ENCODE measurements around the gene EME1.

EME1 gene

DNA sequence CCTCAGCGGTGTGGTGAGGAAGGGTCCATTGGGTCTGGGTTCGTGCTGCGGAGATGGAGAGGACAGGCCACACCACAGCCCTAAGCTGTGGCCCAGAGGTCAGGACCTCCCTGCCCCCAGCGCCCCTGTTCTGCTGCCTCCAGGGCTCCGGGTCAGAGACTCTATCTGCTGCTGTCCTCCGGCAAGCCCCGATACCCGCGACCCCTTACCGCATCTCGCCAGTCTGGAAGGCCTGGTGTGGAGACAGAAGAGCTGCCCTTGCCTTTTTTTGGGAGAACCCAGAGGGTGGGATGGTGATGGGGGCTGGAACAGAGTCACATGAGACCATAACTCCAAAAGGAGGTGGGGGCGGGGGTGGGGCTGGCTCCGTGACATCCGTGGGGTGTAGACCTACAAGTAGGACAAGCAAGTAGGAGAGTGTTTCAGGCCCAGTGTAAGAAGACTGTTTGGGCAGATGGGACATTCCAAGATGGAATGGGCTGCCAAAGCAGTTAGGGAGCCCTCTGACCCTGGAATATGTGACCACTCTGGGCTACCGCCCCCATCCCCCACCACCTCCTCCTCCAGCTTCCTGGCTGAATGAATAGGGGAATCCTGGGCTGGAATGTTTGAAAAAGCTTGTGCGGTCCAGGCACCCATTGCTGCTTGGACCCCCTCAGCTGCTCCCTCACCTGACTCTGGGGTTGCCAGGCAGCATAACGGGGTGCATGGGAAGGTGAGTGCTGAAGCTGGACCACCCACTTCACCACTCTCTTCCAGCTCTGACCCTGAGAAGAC lies 25.7 kb upstream of the EME1 start:
- DNase-seq (ENCODE audit: low read depth in 2 of 2, low spot score in 1 of 2), result no peak

DNA sequence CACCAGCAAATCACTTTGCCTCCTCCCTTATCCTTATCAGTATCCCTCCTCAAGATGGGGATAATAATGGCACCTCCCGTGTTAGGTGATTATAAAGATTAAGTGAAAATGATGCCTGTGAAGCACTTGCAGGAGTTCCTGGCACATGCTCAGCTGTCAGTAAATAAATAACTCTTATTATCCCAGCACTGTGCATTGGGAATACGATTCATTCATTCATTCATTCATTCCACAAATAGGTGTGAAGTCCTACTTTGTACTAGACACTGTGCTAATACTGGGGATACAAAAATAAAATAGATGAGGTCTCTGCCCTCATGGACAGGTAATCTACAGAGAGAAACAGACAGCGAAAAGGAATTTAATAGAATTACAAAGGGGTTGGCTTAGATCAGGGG lies 25.1 kb upstream of the EME1 start:
- DNase-seq (ENCODE audit: low read depth in 2 of 2, low spot score in 1 of 2), result no peak

DNA sequence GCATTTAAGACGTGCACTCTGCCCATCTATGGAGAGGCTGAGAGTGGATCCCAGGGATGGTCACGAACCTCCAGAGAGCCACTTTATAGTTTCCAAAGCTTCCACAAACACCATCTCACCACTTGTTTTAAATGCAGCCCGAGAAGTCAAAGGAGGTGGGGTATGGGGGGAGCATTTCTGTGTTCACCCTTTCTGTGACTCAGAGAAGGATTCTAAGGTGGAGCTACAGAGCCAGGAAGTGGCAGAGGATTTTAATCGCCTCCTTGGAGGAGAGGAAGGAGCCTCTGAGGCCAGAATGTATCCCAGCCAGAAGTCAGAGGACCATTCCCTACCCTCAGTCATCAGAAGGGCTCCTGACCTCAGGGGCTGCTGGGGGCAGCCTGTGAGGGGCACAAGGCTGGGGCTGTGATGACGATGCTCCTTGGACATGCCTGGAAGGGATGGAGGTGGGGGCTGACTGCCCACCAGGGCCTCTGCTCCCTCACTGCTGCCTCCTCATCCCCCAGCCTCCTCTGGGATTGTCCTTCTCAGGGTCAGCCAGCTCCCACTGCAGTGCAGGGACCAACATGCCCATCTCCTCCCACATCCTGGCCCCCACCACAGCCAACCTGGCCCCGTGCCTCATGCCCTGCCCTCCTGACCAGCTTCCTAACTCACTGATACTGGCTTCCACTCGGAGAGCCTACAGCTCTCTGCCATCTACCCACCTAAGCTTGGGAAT lies 24.3 kb upstream of the EME1 start:
- no peak for DNase-seq (ENCODE audit: low read depth in 2 of 2, low spot score in 1 of 2)

DNA sequence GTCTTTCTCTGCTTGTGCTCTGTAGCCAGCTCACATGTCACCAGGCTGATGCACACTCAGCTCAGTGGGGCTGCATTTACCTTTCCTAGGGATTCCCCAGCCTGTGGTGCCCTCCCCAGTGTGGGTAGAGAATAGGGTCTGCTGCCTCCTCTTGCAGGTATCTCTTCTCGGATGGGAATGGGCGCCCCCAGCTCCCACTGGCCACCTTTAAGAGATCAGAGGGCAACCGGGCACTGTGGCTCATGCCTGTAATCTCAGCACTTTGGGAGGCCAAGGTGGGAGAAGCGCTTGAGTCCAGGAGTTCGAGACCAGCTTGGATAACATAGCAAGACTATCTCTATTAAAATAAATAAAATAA lies 23.8 kb upstream of the EME1 start:
- no peak for DNase-seq (ENCODE audit: low read depth in 2 of 2, low spot score in 1 of 2)

DNA sequence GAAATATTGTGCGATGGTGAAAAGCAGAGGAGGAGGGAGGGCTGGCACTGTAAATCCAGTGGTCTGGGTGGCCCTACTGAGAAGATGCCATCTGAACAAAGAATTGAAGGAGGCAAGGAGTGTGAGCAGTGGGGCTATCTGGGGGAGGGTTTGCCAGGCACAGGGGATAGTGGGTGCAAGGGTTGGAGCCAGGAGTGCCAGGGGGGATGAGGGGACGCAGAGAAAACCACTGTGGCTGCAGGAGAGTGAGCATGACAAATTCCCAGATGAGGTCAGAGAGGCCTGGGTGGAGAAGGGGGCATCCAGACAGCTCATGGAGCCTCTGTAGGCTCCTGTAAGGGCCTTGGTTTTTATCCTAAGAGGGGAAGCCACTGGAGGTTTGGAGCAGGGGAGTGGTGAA lies 22.3 kb upstream of the EME1 start:
- no peak for DNase-seq (ENCODE audit: low read depth in 2 of 2, low spot score in 1 of 2)

DNA sequence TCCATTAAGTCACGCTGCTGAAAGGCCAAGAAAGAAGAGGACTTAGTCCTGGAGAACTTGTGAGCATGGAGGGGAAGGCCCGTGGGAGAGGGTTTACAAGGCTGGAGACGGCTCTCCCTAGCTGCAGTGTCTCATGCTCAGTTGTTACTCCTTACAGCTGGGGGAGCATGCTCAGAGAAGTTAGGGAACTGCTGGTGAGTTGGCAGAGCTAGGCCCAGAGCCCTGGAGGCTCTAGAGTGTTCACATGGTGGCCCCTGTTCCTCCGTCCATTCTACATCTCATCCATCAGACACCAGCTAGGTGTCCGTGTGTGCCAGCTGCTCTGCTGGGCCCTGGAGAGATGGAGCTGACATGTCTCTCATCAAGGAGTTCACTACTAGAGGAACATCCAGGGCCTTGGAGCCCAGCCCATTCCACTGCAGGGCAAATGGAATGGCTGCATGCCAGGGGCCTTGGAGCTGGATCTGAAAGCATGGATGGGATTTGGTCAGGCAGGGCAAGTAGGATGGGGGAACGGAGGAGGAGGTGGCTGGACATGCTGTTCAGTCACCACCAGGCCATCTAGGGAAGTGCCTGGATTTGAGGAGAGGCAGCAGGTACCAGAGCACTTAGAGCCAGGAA lies 20.8 kb upstream of the EME1 start:
- DNase-seq (ENCODE audit: low read depth in 2 of 2, low spot score in 1 of 2), result no peak

DNA sequence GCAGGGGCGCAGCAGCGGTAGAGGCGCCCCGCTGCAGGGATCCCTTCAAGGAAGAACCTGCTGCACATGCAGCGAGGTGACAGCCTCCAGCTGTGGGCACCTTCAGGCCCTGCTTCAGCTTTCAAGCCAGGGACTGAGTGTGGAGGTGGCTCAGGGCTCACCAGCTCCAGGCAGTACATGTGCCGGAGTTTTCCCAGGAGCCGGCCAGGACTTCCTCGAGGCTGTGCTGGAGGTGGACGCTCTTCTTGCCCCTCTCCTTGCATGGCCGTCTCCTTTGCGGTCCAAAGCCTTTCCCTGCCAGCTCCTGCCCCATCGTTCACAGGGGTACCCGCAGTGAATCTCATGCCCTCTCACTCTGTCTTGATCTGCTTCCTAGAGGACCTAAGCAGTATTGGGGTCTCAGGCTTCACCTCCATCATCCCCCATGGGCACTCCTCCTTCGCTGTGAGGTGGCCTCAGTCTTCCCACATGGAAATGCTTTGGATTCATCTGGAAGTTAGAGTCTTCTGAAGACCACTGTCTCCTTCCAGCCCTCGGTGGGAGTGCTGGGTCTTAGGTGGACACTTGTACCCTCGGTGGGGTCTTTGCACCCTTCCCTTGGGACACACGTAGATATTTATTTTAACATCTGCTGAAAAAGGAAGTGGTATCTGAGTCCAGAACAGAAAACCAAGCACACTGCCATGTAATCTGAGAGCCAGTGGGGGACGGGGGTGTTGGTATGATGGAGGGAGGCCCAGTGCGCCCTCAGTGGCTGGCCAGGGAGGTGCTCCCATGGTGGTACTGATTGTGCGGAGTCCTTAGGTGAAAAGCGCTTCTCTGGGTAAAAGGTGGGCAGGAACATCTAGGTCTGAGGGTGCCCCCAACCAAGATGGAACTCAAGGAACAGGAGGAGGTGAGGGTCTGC lies 20.1 kb upstream of the EME1 start:
- no peak for DNase-seq (ENCODE audit: low read depth in 2 of 2, low spot score in 1 of 2)

DNA sequence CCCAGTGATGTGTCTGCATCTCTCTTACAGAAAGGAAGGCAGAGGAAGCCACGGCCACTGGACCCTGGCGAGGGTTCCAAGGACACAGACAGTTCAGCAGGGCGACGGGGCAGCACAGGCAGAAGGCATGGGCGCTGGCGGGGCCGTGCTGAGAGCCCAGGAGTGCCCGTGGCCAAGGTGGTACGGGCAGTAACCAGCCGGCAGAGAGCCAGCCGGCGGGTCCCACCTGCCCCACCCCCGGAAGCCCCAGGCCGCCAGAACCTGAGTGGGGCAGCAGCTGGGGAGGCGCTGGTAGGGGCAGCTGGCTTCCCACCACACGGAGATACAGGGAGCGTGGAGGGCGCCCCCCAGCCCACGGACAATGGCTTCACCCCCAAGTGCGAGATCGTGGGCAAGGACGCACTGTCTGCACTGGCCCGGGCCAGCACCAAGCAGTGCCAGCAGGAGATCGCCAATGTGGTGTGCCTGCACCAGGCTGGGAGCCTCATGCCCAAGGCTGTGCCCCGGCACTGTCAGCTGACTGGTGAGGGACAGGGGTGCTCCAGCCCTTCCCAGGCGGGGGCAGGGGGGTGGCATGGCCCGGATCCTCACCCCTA lies 19.3 kb upstream of the EME1 start:
- DNase-seq (ENCODE audit: low read depth in 2 of 2, low spot score in 1 of 2), result no peak

DNA sequence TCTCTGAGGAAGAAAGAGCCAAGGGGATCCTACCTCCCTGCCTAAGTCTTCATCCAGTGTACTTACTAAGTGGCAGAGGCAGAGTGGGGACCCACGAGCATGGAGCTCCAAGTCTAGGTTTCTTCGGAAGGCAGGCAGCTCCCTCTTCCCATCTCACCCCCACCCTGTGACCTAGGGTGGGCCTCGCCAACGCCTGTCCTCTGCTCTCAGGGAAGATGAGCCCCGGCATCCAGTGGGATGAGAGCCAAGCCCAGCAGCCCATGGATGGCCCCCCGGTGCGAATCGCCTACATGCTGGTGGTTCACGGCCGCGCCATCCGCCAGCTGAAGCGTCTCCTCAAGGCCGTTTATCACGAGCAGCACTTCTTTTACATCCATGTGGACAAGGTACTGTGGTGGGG lies 18.8 kb upstream of the EME1 start:
- DNase-seq (ENCODE audit: low read depth in 2 of 2, low spot score in 1 of 2), result no peak

DNA sequence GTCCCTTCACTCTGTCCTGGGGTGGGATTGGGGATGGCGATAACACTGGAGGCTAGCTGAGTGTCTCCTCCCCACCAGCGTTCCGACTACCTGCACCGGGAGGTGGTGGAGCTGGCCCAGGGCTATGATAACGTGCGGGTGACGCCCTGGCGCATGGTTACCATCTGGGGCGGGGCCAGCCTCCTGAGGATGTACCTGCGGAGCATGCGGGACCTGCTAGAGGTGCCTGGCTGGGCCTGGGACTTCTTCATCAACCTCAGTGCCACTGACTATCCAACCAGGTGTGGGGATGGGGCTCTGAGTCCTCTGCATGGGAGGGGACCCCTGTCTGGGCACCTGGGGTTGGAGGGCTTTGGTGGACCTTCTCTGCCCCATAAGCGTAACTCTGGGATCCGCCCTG lies 18.3 kb upstream of the EME1 start:
- DNase-seq (ENCODE audit: low read depth in 2 of 2, low spot score in 1 of 2), result no peak

DNA sequence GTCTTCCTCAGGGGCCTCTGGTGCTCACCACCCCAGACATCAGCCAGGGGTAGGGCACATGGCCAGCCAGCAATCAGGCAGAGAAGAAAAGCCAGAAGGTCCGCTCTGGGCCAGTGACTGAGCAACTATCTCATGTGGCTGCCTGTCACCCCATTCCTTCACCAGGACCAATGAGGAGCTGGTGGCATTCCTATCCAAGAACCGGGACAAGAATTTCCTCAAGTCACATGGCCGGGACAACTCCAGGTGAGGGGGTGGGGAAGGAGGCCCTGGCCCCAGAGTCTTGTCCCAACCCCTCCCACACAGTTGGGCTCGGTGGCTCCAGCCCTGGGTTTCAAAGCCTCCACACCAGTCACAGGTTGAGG lies 17.7 kb upstream of the EME1 start:
- DNase-seq (ENCODE audit: low read depth in 2 of 2, low spot score in 1 of 2), result no peak

DNA sequence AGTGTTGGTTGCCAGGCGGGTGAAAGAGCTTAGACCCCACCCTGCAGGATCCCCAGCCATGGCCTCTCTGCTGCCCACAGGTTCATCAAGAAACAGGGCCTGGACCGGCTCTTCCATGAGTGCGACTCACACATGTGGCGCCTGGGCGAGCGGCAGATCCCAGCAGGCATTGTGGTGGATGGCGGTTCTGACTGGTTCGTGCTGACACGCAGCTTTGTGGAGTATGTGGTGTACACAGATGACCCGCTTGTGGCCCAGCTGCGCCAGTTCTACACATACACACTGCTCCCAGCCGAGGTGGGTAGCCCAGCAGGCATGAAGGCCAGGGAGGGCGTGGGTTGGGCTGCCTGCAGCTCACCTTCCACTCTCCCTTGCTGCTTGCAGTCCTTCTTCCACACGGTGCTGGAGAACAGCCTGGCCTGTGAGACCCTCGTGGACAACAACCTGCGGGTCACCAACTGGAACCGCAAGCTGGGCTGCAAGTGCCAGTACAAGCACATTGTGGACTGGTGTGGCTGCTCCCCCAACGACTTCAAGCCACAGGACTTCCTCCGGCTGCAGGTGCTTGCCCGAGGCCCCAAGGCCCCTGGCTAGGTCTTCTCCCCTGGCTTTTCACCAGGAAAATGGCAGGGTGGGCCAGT lies 17.2 kb upstream of the EME1 start:
- no peak for DNase-seq (ENCODE audit: low read depth in 2 of 2, low spot score in 1 of 2)

DNA sequence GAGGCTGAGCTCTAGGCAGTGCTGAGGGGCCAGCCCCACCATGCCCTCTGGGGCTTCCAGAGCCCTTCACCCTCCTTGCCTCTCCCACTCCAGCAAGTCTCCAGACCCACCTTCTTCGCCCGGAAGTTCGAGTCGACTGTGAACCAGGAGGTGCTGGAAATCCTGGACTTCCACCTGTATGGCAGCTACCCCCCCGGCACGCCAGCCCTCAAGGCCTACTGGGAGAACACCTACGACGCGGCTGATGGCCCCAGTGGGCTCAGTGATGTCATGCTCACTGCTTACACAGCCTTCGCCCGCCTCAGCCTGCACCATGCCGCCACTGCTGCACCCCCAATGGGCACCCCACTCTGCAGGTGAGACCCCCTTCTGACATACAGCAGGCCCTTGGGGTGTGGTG lies 16.6 kb upstream of the EME1 start:
- DNase-seq (ENCODE audit: low read depth in 2 of 2, low spot score in 1 of 2), result no peak

DNA sequence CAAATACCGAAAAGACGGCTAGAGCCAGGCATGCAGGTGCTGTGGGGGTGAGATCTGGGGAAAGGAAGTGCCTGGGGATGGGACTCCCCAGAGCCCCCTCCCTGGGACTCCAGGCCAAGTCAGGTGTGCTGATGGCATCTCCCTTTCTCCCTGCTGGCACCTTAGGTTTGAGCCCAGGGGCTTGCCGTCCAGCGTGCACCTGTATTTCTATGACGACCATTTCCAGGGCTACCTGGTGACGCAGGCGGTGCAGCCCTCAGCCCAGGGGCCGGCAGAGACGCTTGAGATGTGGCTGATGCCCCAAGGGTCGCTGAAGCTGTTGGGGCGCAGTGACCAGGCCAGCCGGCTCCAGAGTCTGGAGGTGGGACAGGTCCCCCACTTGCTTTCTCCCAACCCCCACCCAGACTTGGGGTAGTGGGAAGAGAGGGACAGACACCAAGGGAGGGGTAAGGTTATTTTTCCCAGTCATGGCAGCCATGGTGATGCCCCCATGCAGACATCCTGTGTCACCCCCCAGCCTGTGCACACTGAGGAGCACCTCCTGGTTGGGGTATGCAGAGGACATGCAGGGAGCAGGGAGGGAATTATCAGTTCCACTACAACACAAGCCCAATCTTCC lies 16.0 kb upstream of the EME1 start:
- DNase-seq (ENCODE audit: low read depth in 2 of 2, low spot score in 1 of 2), result no peak

DNA sequence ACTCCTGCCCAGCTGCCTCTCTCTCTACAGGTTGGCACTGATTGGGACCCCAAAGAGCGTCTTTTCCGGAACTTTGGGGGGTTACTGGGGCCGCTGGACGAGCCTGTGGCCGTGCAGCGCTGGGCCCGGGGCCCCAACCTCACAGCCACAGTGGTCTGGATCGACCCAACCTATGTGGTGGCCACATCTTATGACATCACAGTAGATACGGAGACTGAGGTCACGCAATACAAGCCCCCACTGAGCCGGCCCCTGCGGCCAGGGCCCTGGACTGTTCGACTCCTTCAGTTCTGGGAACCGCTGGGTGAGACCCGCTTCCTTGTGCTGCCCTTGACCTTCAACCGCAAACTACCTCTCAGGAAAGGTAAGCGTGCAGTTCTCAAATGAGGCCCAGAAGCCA lies 14.9 kb upstream of the EME1 start:
- DNase-seq (ENCODE audit: low read depth in 2 of 2, low spot score in 1 of 2), result no peak

DNA sequence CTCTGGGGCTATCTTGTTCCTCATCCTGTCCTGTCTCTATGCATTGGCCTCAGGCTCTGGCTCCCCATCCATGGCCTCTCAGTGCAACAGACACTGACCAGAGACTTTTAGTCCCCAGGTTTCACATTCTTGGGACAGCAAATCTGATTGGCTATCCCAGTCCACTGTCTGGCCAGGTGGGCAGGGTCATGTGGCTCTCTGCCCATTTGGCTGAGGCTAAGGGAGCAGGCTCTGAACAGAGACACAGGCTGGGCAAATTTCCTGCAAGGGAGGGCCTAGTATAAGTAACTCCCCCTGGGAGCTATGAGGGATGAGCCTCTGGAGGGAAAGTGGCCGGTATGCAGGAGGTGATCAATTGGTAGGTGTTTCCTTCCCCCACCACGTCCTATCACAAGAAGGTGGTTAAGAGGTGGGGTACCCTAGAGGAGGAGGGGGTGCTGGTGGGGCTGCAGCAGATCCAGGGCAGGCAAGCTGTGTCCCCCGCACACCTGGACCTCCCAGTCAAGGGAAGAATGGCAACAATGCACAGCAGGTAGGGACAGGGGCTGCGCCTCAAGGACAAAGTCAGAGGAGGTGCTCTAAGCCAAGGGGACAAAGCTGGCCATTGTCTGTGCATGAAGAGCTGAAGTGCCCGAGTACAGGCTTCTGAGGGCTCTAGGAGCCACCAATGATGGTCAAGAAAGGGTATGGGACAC lies 13.9 kb upstream of the EME1 start:
- no peak for DNase-seq (ENCODE audit: low read depth in 2 of 2, low spot score in 1 of 2)

DNA sequence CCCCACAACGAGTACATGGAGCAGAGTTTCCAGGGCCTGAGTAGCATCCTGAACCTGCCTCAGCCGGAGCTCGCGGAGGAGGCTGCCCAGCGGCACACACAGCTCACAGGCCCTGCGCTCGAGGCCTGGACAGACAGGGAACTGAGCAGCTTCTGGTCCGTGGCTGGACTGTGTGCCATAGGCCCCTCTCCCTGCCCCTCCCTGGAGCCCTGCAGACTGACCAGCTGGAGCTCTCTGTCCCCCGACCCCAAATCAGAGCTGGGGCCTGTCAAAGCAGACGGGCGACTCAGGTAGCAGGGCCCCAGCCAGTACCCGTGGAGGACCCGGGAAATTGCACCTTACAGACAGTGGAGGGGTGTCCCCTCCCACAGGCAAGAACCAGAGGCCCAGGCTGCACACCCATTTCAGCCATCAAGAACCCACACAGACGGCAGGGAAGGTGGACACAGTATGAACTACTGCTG lies 13.0 kb upstream of the EME1 start:
- no peak for DNase-seq (ENCODE audit: low read depth in 2 of 2, low spot score in 1 of 2)

DNA sequence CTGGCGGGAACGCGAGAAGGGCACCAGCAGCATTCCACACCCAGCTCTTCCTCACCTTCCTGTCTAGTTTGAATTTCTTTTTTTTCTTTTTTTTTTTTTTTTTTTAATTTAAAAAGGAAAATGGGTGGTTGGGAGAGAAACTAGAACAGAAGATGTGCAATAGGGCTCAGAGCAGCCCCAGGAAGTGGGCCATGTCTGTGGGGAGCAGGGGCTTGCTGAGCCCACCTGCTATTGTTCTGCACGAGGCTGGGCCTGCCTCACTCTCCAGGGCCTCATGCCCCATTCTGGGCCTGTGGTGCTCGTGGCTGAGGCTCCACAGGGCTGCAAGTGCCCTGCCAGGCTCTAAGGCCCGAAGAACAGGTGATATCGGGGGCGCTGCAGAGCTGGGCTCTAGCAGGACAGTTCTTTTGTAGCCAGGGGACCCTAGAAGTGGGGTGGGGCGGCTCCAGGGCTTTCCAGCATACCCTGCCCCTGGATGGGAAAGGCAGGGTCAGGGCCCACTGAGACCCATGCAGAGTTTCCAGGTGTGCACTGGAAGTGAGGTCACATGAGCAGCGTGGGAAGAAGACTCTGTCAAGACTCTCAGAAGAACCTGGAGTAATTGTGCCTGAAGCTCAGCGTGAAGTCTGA lies 12.4 kb upstream of the EME1 start:
- no peak for DNase-seq (ENCODE audit: low read depth in 2 of 2, low spot score in 1 of 2)
